ENCODE results near the gene SMIM22.

Gene SMIM22

GRCh38 chr16:4814542-4815173, 19.5 kb downstream of the SMIM22 start:
- DNase-seq (ENCODE audit: low read depth) = no peak

GRCh38 chr16:4820652-4821051, 25.5 kb downstream of the SMIM22 start:
- no peak for DNase-seq (ENCODE audit: low read depth)

- no peak for DNase-seq (ENCODE audit: low read depth)
Observed at GRCh38 chr16:4825196-4825595, 30.0 kb downstream of the SMIM22 start.

- no peak for DNase-seq (ENCODE audit: low read depth)
Observed at GRCh38 chr16:4826526-4826925, 31.4 kb downstream of the SMIM22 start.

DNA sequence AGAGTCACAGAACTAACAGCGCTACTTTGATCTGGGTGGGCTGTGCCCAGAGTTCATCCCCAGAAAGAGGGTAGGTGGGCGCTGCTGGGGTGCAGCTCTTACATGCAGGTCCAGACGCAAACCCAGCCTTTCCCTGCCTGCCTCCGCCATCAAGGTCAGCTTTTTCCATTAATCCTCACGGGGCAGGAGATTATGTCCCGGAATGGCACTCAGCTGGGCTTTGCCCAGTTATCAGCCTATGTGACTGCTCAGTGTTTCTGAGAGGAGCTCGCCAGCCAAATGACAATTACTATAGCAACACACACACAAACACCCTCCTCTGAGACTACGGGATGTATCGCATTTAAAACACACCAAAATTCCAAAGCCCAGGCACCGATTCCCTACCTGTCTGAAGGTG, 31.8 kb downstream of the SMIM22 start:
- DNase-seq (ENCODE audit: low read depth) = no peak

DNA sequence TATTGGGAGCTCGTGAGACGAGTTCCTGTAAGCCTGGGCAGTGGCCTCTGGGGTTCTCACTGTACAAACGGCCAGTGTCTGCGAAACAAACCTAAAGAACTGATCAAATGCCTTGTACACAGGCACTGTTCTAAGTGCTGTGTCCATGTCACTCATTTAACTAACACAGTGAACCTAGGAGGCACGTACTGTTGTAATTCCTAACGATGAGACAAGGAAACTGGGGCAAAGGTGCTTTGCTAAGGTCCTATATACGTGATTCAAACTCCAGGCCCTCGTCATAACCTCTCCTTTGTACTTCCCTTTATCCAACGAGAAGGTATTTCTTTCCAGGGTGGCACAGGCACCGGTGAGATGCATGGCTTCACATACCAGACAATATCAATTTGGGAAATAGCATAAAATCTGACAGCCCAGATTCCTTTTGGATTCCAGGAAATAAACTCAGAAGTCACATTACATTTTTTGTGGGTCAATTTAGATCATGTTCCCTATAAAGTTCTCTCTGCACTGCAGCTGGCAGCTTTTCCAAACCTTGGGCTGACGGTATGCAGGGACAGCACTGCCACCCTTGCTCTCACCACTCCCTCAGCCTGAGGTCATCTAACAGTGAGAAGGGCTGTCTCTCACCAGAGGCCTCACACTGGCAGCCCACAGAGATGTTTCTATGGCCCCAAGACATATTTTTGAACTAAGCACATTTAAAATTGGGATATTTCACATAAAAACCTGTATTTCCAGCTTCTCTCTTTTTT, 33.6 kb downstream of the SMIM22 start:
- DNase-seq (ENCODE audit: low read depth) = no peak

- DNase-seq (ENCODE audit: low read depth) = no peak
Observed at GRCh38 chr16:4830408-4830807, 35.2 kb downstream of the SMIM22 start.

GRCh38 chr16:4831616-4832015, 36.4 kb downstream of the SMIM22 start:
- no peak for DNase-seq (ENCODE audit: low read depth)

- no peak for DNase-seq (ENCODE audit: low read depth)
Observed at GRCh38 chr16:4832698-4833343, 37.7 kb downstream of the SMIM22 start.

DNA sequence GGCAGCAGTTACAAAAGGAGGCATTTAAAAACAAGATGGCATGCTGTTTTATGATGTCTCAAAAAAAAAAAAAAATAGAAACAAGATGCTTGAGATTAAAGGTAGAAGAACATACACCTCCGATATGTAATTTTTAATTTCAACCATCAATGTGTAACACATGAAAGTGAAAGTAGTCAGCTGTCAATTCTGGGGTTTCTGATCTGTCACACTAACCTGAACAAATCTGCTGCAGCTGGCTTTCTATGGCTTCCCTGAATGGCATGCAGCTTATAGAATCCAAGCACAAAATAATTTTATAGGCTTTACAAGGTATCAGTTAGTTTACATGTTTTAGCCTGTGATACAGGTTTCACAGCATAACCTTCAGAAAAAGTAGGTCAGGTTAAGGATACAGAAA, 38.4 kb downstream of the SMIM22 start:
- no peak for DNase-seq (ENCODE audit: low read depth)

DNA sequence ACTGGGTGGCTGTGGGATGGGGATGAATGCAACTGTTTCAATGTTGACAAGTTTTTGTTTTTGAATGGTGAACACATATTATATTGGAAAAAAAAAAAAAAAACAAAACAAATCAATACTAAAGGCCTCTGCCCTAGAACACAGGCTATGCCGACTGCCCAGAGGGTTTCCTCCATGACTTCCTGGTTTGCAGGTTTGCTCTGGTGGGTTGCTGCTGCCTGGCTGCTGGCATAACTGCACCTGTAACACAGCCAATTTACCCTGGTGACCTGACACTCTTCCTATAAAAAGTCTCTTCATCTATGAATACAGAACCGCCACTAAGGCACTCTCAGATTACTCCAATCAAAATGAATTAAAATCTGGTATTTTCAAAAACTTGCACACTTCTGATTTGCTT, 41.6 kb downstream of the SMIM22 start:
- no peak for DNase-seq (ENCODE audit: low read depth)

DNA sequence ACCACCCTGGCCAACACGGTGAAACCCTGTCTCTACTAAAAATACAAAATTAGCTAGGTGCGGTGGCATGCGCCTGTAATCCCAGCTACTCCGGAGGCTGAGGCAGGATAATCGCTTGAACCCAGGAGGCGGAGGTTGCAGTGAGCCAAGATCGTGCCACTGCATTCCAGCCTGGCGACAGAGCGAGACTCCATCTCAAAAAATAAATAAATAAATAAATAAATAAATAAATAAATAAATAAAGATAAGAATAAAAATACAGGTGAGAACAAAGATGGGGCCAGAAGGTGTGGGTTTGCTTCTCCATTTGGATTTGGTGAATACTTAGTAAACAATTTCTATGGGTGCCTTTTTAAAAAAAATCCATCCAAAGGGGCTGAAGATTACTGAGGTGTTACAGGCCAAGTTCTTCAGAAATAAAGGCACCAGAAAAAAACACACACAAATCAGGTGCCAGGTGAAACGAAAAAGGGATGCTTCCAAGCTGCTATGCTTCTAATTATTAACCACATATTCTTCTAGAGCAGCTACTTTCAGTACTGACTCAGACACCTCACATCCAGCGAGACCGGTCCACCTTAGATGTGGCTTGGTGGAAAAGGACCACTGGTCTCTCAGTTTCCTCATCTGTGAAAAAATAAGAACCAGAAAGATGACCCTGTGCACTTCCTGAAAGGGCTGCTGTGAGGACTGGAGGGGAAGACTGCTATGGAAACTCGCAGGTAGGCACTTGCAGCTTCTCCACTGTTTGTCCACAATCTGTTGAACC, 42.7 kb downstream of the SMIM22 start:
- DNase-seq (ENCODE audit: low read depth) = no peak

GRCh38 chr16:4839942-4840341, 44.8 kb downstream of the SMIM22 start:
- no peak for DNase-seq (ENCODE audit: low read depth)

- no peak for DNase-seq (ENCODE audit: low read depth)
Observed at GRCh38 chr16:4840984-4841383, 45.8 kb downstream of the SMIM22 start.
